Neural cell (in vitro differentiated cells): ENCODE results near the gene ZNHIT1.

Experiments
- EP300 ChIP-seq: fragments of 450-650 bp; conservative IDR thresholded peaks from 2 replicates; pipeline ENCODE4 v1.6.1; 2014; ENCODE audit warnings: antibody characterized with exemption, mild to moderate bottlenecking, moderate library complexity; ENCODE audit not compliant: poor library complexity, severe bottlenecking
- EZH2 ChIP-seq: fragments of 200-600, 300-800 bp; shearing (Covaris generic), sonication (generic); IDR thresholded peaks from 2 replicates; pipeline ENCODE4 v1.6.1; 2014; ENCODE audit warnings: antibody characterized with exemption, low read length, borderline replicate concordance, mild to moderate bottlenecking; ENCODE audit not compliant: insufficient read depth, poor library complexity, severe bottlenecking
- TAF1 ChIP-seq: IDR thresholded peaks from 2 replicates; pipeline ENCODE4 v1.6.1; 2012; ENCODE audit warnings: low read depth
- TF ChIP-seq, protein P1 (sequence below): IDR thresholded peaks from 2 replicates; pipeline ENCODE4 v1.6.1; 2012; ENCODE audit warnings: borderline replicate concordance
- TF ChIP-seq, protein P2 (sequence below): fragments of 450-650 bp; IDR thresholded peaks from 2 replicates; pipeline ENCODE4 v1.5.1; 2014; ENCODE audit warnings: antibody characterized with exemption, mild to moderate bottlenecking, moderate library complexity; ENCODE audit not compliant: poor library complexity, severe bottlenecking

DNA sequence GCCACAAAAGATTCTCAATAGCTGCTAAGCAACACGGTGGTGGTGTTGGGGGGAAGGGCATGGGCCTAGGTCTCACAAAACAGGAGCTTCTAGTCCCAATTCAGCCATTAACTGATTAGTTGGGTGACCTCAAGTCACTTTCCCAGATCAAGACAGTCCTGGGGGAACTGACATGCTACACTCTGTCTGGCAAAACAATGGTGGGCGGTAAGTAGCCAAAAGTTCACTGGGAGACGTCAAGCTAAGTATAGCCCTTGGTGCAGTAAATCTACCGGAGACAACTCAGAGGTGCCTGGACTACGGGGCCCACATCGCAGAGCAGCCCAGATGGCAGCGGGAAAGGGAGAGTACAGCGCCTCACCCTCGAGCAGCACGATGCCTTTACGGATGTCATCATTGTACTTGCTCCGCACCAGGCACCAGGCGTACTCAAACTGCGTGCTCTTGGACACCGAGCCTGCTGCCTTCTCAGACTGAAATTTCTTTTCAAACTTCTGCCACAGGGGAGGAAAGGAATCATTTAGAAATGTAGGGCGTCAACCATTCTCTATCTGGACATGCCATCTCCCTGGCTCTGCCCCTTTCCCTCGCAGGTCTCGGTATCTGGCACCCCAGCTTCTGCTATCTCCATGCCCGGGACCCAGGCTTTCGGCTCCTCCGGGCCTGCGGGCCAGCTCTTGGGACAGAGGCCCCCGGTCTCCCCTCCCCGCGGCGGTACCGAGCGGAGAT, 25.8 kb downstream of the ZNHIT1 start:
- TF ChIP-seq, protein P1, sequence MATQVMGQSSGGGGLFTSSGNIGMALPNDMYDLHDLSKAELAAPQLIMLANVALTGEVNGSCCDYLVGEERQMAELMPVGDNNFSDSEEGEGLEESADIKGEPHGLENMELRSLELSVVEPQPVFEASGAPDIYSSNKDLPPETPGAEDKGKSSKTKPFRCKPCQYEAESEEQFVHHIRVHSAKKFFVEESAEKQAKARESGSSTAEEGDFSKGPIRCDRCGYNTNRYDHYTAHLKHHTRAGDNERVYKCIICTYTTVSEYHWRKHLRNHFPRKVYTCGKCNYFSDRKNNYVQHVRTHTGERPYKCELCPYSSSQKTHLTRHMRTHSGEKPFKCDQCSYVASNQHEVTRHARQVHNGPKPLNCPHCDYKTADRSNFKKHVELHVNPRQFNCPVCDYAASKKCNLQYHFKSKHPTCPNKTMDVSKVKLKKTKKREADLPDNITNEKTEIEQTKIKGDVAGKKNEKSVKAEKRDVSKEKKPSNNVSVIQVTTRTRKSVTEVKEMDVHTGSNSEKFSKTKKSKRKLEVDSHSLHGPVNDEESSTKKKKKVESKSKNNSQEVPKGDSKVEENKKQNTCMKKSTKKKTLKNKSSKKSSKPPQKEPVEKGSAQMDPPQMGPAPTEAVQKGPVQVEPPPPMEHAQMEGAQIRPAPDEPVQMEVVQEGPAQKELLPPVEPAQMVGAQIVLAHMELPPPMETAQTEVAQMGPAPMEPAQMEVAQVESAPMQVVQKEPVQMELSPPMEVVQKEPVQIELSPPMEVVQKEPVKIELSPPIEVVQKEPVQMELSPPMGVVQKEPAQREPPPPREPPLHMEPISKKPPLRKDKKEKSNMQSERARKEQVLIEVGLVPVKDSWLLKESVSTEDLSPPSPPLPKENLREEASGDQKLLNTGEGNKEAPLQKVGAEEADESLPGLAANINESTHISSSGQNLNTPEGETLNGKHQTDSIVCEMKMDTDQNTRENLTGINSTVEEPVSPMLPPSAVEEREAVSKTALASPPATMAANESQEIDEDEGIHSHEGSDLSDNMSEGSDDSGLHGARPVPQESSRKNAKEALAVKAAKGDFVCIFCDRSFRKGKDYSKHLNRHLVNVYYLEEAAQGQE = no peak
- TF ChIP-seq, protein P2, sequence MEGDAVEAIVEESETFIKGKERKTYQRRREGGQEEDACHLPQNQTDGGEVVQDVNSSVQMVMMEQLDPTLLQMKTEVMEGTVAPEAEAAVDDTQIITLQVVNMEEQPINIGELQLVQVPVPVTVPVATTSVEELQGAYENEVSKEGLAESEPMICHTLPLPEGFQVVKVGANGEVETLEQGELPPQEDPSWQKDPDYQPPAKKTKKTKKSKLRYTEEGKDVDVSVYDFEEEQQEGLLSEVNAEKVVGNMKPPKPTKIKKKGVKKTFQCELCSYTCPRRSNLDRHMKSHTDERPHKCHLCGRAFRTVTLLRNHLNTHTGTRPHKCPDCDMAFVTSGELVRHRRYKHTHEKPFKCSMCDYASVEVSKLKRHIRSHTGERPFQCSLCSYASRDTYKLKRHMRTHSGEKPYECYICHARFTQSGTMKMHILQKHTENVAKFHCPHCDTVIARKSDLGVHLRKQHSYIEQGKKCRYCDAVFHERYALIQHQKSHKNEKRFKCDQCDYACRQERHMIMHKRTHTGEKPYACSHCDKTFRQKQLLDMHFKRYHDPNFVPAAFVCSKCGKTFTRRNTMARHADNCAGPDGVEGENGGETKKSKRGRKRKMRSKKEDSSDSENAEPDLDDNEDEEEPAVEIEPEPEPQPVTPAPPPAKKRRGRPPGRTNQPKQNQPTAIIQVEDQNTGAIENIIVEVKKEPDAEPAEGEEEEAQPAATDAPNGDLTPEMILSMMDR = no peak
- no peak for TF ChIP-seq EP300
- no peak for TF ChIP-seq TAF1
- TF ChIP-seq EZH2 = no peak
